ENCODE measurements around the gene UBR1. TPM values are rescaled to one million over a fixed set of nuclear protein-coding genes. Genes with fewer than 3 reads are reported as not detected.

UBR1 gene
- total RNA-seq, 1 experiment from 2014 or later, result 22.2 TPM

DNA sequence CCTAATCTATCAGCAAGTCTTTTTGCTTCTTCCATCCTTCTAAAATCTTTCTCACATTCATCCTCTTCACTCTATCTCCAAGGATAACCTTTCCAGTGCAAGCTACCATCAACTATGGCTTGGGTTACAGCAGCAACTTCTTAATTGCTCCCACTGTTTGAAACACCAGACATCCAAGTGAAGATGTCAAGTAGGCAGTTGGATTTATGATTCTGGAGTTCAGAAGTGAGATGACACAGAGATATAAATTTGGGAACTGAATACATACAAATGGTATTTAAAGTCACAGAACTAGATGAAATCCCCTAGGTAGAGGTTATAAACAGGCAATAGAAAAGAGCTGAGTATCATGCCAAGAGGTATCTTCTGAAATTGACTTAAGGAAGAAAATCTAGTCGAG, 3.7 kb downstream of the UBR1 start:
- TF ChIP-seq, protein P1, sequence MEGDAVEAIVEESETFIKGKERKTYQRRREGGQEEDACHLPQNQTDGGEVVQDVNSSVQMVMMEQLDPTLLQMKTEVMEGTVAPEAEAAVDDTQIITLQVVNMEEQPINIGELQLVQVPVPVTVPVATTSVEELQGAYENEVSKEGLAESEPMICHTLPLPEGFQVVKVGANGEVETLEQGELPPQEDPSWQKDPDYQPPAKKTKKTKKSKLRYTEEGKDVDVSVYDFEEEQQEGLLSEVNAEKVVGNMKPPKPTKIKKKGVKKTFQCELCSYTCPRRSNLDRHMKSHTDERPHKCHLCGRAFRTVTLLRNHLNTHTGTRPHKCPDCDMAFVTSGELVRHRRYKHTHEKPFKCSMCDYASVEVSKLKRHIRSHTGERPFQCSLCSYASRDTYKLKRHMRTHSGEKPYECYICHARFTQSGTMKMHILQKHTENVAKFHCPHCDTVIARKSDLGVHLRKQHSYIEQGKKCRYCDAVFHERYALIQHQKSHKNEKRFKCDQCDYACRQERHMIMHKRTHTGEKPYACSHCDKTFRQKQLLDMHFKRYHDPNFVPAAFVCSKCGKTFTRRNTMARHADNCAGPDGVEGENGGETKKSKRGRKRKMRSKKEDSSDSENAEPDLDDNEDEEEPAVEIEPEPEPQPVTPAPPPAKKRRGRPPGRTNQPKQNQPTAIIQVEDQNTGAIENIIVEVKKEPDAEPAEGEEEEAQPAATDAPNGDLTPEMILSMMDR (conservative IDR thresholded peaks at IDR 0.05), result no peak
- Histone ChIP-seq H3T11ph (ENCODE audit: low read length) (no peak overlapping the region), H3K56ac (ENCODE audit: insufficient read length, low read depth, low read length) (no peak overlapping the region), H4K20me1 (ENCODE audit: control insufficient read depth, insufficient read depth, insufficient read length) (no peaks in the 10 kb centered on the region), H4K91ac (ENCODE audit: insufficient read length, low read depth, low read length) (no peak overlapping the region), H3K9me3 (ENCODE audit: control insufficient read depth, low read depth, low read length) (no peaks in the 10 kb centered on the region), H2BK15ac (ENCODE audit: low read depth, low read length) (no peak overlapping the region), H3K14ac (ENCODE audit: insufficient read depth, low read length) (no peak overlapping the region), H3K4ac (ENCODE audit: low read depth, low read length) (no peak overlapping the region), H2BK20ac (ENCODE audit: low read depth, low read length, poor library complexity, severe bottlenecking) (no peak overlapping the region), H3K4me2 (ENCODE audit: insufficient read depth, insufficient read length, low read length) (no peak overlapping the region), H3K9ac (ENCODE audit: extremely low read depth, insufficient read length, low read length) (no peak overlapping the region), H3K23me2 (ENCODE audit: insufficient read length, low read depth, low read length, poor library complexity, severe bottlenecking) (peaks cover 8% of the 10 kb centered on the region), H2AFZ (ENCODE audit: low read length) (no peak overlapping the region), H4K5ac (ENCODE audit: insufficient read length, low read depth, low read length) (no peak overlapping the region), H3K79me1 (ENCODE audit: insufficient read depth, low read depth, low read length, poor library complexity, severe bottlenecking) (peaks cover 9% of the 10 kb centered on the region), H2BK12ac (ENCODE audit: insufficient read length, low read depth, low read length) (no peak overlapping the region), H3K18ac (ENCODE audit: insufficient read length, low read depth, low read length) (no peak overlapping the region), H3K27me3 (ENCODE audit: insufficient read depth, low read length) (no peaks in the 10 kb centered on the region), H3K23ac (ENCODE audit: insufficient read length, low read depth, low read length) (no peak overlapping the region), H3K4me1 (ENCODE audit: insufficient read depth, low read length) (no peaks in the 10 kb centered on the region), H3K79me2 (ENCODE audit: insufficient read depth, low read length) (peaks cover 1% of the 10 kb centered on the region; the same call in 1 of the 2 replicates), H2BK120ac (ENCODE audit: low read depth, low read length, poor library complexity, severe bottlenecking) (no peak overlapping the region), H4K8ac (replicated peaks; ENCODE audit: insufficient read length, low read depth, low read length) (no peak overlapping the region), H2BK5ac (ENCODE audit: insufficient read length, low read length) (no peak overlapping the region), H3K27ac (ENCODE audit: insufficient read length, low read depth, low read length) (no peak overlapping the region), H2AK5ac (ENCODE audit: insufficient read length, low read length) (no peak overlapping the region)
- Mint-ChIP-seq H3K9me3 (no peaks in the 10 kb centered on the region), H3K27me3 (ENCODE audit: low read depth) (no peaks in the 10 kb centered on the region), H3K4me1 (peaks cover 11 to 13% of the 10 kb centered on the region in 2 experiments), H3K36me3 (ENCODE audit: insufficient read depth in 1 of 3, low read depth in 3 of 3) (peaks cover 5 to 29% (median 26%) of the 10 kb centered on the region in 3 experiments; a peak in 6 of 7 replicates), H3K27ac (no peak overlapping the region), H3K4me3 (no peak overlapping the region)
- no peak for DNase-seq
- WGBS (ENCODE audit: extremely low coverage, insufficient read length, low lambda C conversion rate), result no CpG with 5 or more reads among the region's 1 CpG
